NCI-H446 (cell line): ENCODE measurements around the gene CCDC183.
"Not testable (repeated sequence)": the region's sequence is repeated elsewhere in the genome, so short reads cannot be mapped to it uniquely, and the experiment has no call there.

Experiments used
- DNase-seq, 2 experiments: peaks; one replicate each; lab custom pipeline; 2025; lab: John Stamatoyannopoulos, UW

The CCDC183 gene

DNA sequence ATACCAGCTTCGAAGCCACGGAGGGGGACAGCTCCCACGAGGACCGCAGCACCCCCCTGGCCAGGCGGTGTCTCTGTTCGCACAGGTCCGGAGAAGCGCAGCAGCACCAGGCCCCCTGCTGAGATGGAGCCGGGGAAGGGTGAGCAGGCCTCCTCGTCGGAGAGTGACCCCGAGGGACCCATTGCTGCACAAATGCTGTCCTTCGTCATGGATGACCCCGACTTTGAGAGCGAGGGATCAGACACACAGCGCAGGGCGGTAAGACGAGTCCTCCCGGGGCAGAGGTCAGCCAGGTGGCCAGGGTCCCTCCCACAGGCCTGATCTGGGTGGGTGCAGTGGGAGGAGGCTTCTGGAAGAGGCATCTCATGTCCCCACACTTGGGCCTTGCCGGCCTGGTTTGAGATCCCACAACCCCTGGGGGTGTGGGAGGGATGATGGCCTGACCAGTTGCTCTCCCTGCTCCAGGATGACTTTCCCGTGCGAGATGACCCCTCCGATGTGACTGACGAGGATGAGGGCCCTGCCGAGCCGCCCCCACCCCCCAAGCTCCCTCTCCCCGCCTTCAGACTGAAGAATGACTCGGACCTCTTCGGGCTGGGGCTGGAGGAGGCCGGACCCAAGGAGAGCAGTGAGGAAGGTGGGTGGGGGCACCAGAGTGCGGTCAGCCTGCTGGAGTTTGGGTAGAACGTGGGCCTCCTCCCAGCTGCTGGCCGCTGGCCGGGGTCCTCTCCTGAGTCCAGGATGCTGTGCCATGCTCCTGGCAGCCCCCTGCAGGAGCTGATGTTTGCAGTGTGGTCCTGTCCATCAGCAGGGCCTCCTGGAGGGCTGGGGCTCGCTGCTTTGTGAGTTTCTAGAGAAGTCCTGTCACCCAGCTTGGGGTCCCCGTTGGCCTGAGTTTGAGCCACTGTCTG is 43.3 kb downstream of the CCDC183 start:
- no peak for DNase-seq

DNA sequence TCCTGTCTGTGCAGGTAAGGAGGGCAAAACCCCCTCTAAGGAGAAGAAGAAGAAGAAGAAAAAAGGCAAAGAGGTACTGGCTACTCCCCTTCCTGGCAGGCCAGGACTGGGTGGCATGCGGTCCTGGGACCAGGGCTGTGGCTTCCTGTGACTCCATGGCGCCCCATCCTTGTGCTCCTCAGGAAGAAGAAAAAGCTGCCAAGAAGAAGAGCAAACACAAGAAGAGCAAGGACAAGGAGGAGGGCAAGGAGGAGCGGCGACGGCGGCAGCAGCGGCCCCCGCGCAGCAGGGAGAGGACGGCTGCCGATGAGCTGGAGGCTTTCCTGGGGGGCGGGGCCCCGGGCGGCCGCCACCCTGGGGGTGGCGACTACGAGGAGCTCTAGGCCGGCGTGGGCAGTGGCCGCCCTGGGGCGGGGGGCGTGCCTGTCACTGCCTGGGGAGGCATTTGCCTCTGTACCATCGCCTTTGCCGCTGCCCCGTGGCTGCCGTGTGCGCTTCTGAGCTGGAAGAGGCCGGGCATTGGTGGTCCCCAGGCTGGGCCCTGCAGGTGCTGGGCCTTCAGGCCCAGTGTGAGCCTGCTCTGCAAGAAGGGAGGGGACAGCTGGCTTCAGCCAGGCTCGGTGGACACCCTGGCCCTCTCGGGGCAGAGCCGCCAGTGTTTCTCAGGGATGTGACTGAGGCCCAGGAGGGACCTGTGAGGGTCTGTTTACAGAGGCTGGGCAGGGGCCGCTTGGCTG is 44.2 kb downstream of the CCDC183 start:
- no peak for DNase-seq

DNA sequence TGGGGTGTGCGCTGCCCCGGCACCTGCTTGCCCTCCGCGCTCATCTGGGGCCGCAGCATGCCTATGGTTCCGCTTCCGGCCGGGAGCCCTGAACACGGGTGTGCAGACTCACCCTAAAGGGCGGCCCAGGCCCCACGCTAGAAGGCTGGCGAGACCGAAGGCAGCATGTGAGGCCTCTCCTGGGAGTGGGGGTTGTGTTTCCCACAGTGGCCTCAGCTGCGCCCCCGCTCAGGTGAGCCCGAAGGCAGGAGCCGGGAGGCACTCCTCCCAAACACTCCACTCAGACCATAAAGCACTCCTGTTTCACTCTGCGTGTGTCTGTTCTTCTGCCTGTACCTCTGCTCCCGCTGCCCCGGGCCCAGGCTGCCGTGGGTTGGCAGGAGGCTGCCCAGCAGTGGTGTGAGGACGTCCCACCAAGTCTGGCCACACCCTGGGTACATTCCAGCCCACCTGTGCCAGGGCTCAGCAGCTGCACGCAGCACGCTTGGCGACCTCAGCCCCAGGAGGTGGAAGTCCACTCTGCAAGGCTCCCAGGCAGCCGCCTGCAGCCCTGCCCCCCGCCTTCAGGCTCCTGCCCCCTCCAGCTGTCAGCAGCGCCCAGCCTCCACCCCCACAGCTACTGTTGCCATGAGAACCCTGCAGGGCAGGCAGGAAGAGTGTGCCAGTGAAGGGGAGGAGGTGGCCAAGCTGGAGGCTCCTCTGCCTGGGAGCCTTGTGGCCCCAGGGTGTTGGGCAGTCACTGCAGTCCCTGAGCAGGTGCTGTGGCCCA is 44.9 kb downstream of the CCDC183 start:
- DNase-seq: peak; percentile 16 to 72

DNA sequence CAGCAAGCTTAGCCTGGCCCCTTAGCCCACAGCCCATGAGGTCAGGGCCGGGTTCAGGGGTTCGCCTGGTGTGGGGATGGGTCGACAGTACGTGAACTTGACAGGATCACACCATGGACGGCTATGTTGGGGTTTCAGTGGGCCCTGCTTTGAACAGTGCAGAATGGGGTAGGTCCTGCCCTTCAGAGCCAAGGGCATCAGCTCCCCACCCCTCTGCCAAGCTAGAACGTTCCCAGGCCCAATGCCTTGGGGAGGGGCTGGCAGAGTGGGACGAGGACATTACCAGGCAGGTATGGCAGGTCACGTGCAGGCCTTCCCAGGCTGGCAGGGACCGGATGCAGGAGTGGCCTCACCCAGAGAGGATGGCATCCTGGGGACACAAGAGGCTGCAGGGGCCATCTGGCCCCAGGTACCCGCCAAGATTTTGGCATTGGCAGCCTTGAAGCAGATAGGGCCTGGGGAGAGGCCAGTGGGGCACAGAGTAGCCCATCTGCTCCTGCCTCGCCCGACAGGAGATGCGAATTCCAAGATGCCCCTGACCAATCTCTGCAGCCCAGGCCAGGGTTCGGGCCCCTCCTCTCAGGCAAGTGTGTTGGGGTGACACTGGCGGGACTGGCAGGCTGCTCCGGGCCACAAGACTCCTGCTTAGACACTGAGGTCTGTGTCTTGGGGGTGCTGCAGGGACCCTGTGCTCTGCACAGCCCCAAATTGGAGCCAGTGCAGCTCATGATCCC is 45.7 kb downstream of the CCDC183 start:
- peak in 1 of 2 experiments; percentile 58 for DNase-seq

DNA sequence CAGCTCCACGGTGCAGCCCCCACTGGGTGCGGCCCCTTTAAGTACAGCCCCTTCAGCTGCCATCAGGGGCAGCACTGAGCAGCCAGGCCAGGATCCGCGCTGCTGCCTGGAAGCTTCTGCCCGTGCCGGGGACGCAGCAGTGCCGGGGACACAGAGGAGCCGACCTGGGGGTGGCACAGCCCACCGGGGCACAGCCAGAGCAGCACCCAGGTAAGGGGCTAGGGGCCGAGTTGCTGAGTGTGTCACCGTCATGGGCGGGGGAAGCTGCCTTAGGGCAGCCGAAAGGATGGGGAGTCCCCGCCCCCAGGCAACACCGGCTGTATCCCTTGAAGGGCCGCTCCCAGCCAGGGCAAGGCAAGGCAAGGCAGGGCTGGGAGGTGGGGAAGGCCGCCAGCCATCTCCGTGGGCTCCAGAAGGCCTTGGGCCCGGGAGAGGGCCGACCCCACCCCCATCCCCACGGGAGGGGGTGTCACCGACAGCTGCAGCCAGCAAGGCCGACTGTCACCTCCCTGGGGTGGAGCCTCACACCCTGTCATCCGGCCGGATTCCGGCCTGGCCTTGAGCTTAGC is 46.3 kb downstream of the CCDC183 start, which contains the start of gene AJM1:
TSS of gene AJM1 (plus strand) at position 99 of the 569 bp plus-strand sequence. CDS start 1,937 bp downstream, outside the sequence.
- peak; percentile 12 to 63 for DNase-seq

DNA sequence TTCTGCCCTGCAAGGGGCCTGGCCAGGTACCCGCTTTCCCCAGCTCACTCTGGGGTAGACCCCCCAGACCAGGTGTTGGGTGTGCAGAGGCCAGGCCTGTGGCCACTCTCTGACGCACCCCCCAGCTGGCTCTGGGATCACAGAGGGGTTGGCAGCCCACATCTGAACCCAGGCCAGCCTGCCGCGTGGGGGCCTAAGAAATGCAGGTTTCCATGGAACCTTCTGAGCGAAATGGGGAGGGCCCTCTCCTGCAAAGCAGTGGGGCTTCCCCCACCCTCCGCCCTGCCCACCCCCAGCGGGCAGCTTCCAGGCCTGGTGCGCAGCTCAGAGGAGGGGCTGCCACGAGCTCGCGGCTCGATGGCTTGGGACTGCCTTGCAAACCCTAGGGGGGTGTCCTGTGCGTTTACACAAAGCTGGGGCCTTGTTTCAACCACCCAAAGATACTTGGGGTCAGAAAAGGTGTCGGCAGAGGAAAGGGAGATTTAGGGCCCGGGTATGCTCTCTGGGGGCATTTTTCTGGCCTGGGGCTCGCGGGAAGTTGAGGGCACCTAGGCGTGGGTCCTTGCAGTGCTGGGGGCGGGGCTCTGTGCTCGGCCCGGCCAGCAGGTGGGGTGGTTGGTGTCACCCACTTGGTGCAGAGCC is 47.1 kb downstream of the CCDC183 start:
- DNase-seq: not testable (repeated sequence)

DNA sequence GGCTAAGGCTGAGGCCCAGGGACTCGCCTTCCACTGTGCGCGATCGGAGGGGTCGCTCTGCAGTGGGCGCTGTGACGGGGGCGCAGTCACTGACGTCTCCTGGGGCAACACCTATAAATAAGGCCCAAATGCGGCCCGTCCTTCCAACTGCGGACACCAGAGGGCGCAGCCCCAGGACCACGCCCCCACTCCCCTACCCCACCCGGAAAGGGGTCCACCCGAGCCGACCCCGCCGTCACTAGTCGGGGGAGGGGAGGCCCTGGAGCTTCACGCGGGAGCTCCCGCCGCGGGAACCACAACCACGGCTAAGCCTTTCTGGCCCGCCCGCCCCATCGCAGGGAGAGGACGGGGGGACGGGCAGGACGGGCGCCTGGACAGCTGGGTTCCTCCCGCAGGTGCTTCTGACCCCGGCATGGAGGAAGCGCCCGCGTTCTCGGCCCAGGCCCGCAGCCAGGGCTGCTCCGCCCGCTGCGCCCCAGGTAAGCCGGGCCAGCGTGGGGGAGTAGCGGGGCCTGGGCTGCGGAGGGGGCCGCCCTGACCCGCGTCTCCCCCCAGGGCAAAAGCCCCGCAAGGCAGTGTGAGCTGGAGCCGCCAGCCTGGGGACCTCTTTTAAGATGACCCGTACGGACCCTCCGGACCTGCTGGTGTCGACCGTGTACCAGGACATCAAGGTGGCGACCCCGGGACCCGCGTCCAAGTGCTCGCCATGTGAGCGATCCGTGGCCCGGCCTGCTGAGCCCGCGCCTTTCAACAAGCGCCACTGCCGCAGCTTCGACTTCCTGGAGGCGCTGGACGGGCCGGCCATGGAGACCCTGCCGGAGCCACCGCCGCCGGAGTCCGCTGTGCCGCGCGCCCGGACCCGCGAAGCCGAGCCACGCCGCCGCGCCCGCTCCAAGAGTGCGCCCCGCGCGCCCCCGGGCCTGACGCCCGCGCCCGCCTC is 47.9 kb downstream of the CCDC183 start:
- not testable (repeated sequence) for DNase-seq

DNA sequence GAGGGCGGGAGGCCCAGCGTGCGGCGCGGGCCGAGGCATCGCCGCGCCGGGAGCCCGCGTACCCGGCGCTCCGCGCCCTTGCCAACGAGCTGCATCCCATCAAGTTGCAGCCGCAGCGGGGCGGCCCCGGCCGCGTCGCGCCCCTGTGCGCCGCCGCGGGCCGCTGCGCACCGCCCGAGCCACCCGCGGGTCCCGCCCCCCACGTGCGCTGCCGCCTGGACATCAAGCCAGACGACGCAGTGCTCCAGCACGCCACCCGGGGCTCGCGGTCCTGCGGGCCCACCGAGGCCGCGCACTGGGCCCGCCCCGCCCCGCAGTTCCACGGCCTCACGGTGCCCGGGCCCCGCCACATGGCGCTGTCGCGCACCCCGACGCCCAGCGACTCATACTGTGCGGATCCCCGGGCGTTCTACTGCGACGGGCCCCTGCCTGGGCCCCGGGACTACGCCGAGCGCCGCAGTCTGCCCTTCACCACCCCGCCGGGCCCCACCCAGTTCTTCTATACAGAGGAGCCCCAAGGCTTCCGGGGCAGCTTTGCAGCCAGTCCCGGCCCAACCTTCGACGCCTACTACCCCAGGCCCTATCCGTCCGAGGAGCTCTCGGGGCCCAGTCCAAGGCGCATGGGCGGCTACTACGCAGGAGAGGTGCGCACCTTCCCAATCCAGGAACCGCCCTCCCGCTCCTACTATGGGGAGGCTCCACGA is 48.8 kb downstream of the CCDC183 start:
- DNase-seq: no peak

DNA sequence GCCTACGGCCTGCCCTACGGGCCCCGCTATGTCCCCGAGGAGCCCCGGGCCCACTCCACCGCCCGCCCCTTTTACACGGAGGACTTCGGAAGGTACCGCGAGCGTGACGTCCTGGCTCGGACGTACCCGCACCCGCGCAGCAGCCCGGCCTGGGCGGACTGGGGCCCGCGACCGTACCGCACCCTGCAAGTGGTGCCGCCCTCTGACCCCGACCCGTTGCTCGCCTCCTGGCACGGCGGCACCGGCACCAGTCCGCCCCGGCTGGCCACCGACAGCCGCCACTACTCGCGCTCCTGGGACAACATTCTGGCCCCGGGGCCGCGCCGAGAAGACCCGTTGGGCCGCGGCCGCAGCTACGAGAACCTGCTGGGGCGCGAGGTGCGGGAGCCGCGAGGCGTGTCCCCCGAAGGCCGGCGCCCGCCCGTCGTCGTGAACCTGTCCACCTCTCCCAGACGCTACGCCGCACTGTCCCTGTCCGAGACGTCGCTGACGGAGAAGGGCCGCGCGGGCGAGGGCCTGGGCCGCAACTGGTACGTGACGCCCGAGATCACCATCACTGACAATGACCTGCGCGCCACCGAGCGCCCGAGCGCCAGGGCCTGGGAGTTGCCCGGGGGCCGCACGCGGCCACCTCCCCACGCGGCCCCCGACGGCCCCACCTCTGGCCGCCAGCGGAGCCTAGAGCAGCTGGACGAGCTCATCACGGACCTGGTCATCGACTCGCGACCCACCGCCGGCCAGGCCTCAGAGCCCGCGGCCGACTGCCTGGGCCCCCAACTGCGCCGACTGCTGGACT is 49.5 kb downstream of the CCDC183 start:
- DNase-seq: no peak

DNA sequence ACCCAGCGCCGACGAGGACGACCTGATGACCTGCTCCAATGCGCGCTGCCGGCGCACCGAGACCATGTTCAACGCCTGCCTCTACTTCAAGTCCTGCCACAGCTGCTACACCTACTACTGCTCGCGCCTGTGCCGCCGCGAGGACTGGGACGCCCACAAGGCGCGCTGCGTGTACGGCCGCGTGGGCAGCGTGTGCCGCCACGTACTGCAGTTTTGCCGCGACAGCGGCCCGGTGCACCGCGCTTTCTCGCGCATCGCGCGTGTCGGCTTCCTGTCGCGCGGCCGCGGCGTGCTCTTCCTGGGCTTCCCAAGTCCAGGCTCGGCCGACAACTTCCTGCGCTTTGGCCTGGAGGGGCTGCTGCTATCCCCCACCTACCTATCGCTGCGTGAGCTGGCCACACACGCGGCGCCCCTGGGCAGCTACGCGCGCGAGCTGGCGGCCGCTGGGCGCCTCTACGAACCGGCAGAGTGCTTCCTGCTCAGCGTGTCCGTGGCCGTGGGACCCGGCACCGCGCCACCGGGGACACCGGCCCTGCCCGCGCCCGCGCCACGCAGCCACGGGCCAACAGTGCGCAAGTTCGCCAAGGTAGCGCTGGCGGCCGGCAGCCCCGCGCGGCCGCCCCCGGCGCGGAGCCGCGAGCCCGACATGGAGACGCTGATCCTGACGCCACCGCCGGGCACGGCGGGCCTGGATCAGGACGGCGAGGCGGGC is 50.4 kb downstream of the CCDC183 start:
- no peak for DNase-seq

DNA sequence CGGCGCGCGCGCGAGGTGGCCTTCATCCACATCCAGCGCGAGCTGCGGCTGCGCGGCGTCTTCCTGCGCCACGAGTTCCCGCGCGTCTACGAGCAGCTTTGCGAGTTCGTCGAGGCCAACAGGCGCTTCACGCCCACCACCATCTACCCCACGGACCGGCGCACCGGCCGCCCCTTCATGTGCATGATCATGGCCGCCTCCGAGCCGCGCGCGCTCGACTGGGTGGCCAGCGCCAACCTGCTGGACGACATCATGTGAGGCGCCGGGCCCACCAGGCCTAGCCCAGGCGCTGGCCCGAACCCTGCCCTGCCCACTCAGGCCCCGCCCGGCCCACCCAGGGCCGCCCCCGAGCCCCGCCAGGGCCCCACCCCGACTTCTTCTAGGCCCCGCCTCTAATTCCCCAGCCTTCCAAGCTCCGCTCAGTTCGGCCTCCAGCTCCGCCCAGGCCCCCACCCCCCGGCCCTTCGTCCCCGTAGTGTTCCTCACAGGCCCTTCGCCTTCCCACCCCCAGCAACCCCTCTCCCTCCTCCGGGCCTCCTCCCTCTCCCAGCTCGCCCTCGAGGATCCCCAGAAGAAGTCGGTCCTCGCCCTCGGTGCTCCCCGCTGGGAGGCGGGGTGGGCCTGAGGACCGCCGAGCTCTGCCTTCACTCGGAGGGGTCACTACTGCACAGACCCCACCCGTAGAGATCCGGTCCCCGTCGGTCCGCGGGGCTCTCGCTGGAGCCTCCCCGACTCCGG is 51.1 kb downstream of the CCDC183 start:
- no peak for DNase-seq

DNA sequence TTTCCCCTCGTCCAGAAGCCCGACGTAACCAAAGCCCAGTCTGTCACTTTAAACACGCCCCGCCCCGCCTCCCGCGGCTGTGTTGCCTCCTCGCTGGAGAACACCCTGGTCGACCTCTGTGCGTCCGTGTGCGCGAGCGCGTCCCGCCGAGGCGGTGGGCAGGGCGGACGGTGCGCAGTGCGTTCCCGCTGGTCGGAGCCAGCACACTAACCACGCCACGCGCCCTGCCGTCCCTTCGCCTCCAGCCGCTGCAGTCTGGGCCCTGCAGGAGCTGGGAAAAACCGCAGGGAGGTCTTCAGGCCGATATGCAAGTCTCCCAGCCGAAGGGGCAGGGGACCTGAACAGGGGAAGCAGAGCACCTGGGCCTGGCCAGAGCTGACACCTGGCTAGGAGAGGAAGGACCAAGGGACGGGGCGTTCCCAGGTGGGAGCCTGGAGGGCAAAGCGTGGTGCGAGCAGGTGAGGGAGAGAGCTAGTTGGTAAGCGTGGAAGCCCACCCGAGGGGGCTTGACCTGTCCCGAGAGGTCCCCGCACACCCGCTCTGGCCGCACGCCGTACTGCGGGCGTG is 51.8 kb downstream of the CCDC183 start:
- peak in 1 of 2 experiments; percentile 64 for DNase-seq

DNA sequence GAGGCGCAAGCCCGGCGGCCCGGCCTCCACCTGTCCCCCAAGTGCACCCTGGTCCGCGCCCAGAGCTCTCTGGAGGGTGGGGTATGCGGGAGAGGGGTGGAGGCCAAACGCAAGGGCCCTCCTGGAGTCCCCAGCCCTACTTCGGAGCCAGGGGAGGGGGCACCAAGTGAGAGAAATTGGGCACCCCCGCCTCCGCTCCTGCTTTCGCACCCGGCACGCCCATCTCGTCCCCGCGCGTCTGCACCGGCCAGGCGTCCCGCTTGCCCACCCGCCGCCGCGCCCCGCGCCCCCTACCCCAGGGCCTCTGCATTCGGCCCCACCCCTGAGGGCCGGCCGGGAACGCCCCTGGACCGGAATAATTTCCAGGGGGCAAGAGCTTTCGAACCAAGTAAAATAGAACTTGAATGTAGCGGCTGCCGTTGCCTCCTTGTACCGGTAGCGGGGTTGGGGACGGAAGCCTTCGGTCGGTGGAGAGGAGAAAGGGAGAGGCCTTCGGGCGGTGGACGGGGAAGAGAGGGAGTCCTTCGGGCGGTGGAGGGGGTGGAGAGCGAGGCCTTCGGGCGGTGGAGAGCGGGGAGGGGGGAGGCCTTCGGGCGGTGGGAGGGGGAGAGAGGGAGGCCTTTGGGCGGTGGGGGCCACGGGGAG is 52.4 kb downstream of the CCDC183 start:
- DNase-seq: peak in 1 of 2 experiments; percentile 62

DNA sequence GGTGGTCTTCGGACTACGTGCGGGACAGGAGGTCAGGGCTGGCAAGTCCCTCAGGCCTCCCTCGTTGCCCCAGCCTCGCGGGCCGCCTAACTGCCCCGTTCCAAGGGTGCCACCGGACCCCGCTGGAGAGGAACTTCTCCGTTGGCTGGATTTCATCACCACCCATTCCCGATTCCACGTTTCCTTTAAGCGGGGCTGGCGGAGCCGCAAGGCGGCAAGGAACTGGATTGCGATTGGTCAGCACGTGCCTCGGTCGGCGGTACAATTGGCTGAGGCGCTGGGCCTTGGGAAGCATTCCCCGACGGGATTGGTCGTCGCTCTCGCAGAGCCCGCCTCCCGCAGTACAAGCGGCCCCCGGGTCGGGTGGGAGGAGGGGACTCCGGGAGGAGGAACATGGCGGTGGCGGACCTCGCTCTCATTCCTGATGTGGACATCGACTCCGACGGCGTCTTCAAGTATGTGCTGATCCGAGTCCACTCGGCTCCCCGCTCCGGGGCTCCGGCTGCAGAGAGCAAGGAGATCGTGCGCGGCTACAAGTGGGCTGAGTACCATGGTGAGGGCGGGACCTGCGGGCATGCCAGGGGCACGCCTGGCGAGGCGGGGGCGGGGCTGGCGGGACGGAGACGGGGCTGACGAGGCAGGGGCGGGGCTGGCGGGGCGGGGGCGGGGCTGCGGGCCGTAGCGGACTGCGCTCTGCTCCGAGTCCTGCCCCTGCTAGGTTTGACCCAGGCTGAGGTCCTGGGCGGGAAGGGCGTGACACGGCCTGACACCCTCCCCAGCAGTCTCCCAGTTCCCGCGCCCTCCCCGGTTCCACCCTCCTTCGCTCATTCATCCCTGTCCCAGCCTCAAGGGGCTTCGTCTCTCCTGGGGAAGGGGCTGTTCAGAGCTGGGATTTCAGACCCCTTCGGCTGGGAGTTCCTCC is 53.2 kb downstream of the CCDC183 start, which contains the start of gene PHPT1:
TSS of gene PHPT1 (plus strand) at position 372 of the 922 bp plus-strand sequence. CDS start at position 394, 22 bp downstream.
- DNase-seq: peak; percentile 90 to 97
